ENCODE data around the gene PLCB4.

DNA sequence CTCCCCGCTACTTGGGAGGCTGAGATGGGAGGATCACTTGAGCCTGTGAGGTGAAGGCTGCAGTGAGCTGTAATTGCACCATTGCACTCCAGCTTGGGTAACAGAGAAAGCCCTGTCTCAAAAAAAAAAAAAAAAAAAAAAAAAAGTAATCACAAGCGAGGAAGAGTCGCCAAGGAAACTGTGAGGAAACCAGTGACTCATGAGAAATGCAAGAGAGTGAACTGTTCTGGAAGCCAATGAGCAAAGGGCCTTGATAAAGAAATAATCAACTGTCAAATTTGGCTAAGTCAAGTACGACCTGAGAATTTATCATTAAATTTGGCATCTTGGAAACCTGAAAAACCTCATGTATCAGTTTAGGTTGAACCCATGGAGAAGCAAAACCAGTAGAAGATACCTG lies 429.4 kb downstream of the PLCB4 start:
- TF ChIP-seq, protein P1, sequence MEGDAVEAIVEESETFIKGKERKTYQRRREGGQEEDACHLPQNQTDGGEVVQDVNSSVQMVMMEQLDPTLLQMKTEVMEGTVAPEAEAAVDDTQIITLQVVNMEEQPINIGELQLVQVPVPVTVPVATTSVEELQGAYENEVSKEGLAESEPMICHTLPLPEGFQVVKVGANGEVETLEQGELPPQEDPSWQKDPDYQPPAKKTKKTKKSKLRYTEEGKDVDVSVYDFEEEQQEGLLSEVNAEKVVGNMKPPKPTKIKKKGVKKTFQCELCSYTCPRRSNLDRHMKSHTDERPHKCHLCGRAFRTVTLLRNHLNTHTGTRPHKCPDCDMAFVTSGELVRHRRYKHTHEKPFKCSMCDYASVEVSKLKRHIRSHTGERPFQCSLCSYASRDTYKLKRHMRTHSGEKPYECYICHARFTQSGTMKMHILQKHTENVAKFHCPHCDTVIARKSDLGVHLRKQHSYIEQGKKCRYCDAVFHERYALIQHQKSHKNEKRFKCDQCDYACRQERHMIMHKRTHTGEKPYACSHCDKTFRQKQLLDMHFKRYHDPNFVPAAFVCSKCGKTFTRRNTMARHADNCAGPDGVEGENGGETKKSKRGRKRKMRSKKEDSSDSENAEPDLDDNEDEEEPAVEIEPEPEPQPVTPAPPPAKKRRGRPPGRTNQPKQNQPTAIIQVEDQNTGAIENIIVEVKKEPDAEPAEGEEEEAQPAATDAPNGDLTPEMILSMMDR (conservative IDR thresholded peaks at IDR 0.05; ENCODE audit: low read length) = no peak
- no peak for TF ChIP-seq EZH2phosphoT487 (IDR thresholded peaks at IDR 0.05; ENCODE audit: borderline replicate concordance, low read depth, low read length)

Data from OCI-LY7 (cell line).